HPDE6-E6E7 (cell line): ENCODE results near the gene TMEM255B.
"Not testable (repeated sequence)": the region's sequence is repeated elsewhere in the genome, so short reads cannot be mapped to it uniquely, and the experiment has no call there.

Source experiments
- DNase-seq: peaks from one replicate; pipeline ENCODE4 v3.0.0; 2011; ENCODE audit warnings: missing footprints; ENCODE audit errors: extremely low spot score

Gene TMEM255B

GRCh38 chr13:113734826-113735125 is 24.2 kb upstream of the TMEM255B start:
- no peak for DNase-seq

GRCh38 chr13:113735194-113735593 is 23.8 kb upstream of the TMEM255B start:
- no peak for DNase-seq

- no peak for DNase-seq
Observed at GRCh38 chr13:113735750-113736149, 23.3 kb upstream of the TMEM255B start.

GRCh38 chr13:113736258-113736731 is 22.7 kb upstream of the TMEM255B start:
- no peak for DNase-seq

- no peak for DNase-seq
Observed at GRCh38 chr13:113737803-113738202, 21.2 kb upstream of the TMEM255B start.

GRCh38 chr13:113739527-113740285 is 19.3 kb upstream of the TMEM255B start:
- DNase-seq, result no peak

- no peak for DNase-seq
Observed at GRCh38 chr13:113740286-113740556, 18.8 kb upstream of the TMEM255B start.

- DNase-seq, result no peak
Observed at GRCh38 chr13:113740661-113741060, 18.4 kb upstream of the TMEM255B start.

GRCh38 chr13:113741191-113741668 is 17.8 kb upstream of the TMEM255B start:
- no peak for DNase-seq

- DNase-seq, result peak; percentile 36
Observed at GRCh38 chr13:113742000-113742441, 17.0 kb upstream of the TMEM255B start.

GRCh38 chr13:113742445-113743120 is 16.4 kb upstream of the TMEM255B start:
- no peak for DNase-seq

- no peak for DNase-seq
Observed at GRCh38 chr13:113743366-113744195, 15.4 kb upstream of the TMEM255B start.

GRCh38 chr13:113744197-113745000 is 14.6 kb upstream of the TMEM255B start:
- DNase-seq, result no peak

GRCh38 chr13:113745059-113745458 is 14.0 kb upstream of the TMEM255B start:
- no peak for DNase-seq

- not testable (repeated sequence) for DNase-seq
Observed at GRCh38 chr13:113745500-113746142, 13.4 kb upstream of the TMEM255B start.

- no peak for DNase-seq
Observed at GRCh38 chr13:113746143-113746525, 12.9 kb upstream of the TMEM255B start.

GRCh38 chr13:113746671-113747070 is 12.4 kb upstream of the TMEM255B start:
- no peak for DNase-seq

- DNase-seq, result no peak
Observed at GRCh38 chr13:113747291-113747833, 11.7 kb upstream of the TMEM255B start.

- DNase-seq, result no peak
Observed at GRCh38 chr13:113748101-113748861, 10.7 kb upstream of the TMEM255B start.

GRCh38 chr13:113748862-113749451 is 10.1 kb upstream of the TMEM255B start:
- DNase-seq, result no peak
